ENCODE results near the gene UNC119B. TPM values are rescaled to one million over a fixed set of nuclear protein-coding genes. Genes with fewer than 3 reads are reported as not detected.

Gene UNC119B
- total and polyA plus RNA-seq, 2 of the 4 experiments (the other 2 are of a cell fraction): 8.4 to 21.6 TPM

GRCh38 chr12:120696626-120697025 lies 13.6 kb upstream of the UNC119B start:
- Histone ChIP-seq H4K8ac (ENCODE audit: low read depth in 2 of 2, low read length in 2 of 2) (no peak overlapping the region), H4K20me1 (ENCODE audit: insufficient read depth, low read length) (peaks cover 38% of the 10 kb centered on the region), H2BK5ac (ENCODE audit: low read depth, low read length, poor library complexity, severe bottlenecking) (no peak overlapping the region), H3K4me3 (ENCODE audit: insufficient read depth, low read depth, low read length) (no peak overlapping the region), H3K27ac (ENCODE audit: insufficient read depth, low read length) (no peak overlapping the region), H2BK15ac (ENCODE audit: low read depth, low read length) (no peak overlapping the region), H2BK20ac (ENCODE audit: low read depth, low read length) (no peak overlapping the region), H2AK9ac (replicated peaks; ENCODE audit: low read depth, low read length, poor library complexity) (no peak overlapping the region), H3K27me3 (ENCODE audit: control insufficient read depth, insufficient read depth, low read length) (no peaks in the 10 kb centered on the region), H3K9me3 (ENCODE audit: control insufficient read depth, insufficient read depth, low read length) (no peaks in the 10 kb centered on the region), H3K23ac (ENCODE audit: low read depth, low read length) (no peak overlapping the region), H3K14ac (replicated peaks; ENCODE audit: low read depth, low read length) (no peak overlapping the region), H2AFZ (replicated peaks; ENCODE audit: low read length, poor library complexity) (no peak overlapping the region), H3K9ac (ENCODE audit: low read depth, low read length) (no peak overlapping the region), H2AK5ac (ENCODE audit: low read depth, low read length) (no peak overlapping the region), H3K79me1 (ENCODE audit: low read depth in 1 of 2, low read length in 2 of 2) (peaks cover 23 to 44% of the 10 kb centered on the region in 2 experiments), H3K4ac (ENCODE audit: low read depth, low read length) (no peak overlapping the region), H4K91ac (ENCODE audit: insufficient read depth, low read depth, low read length) (no peak overlapping the region), H3K9me1 (ENCODE audit: insufficient read depth, low read length) (peaks cover 24% of the 10 kb centered on the region), H3K36me3 (ENCODE audit: control insufficient read depth, insufficient read depth, low read length) (peaks cover 53% of the 10 kb centered on the region), H3K4me1 (ENCODE audit: control insufficient read depth, insufficient read depth, low read length) (peaks cover 3% of the 10 kb centered on the region), H2BK120ac (ENCODE audit: low read depth, low read length) (no peak overlapping the region), H3K56ac (ENCODE audit: extremely low read depth, insufficient read depth, low read length) (no peak overlapping the region), H3K18ac (ENCODE audit: low read depth, low read length) (no peak overlapping the region), H4K5ac (ENCODE audit: low read depth, low read length) (no peak overlapping the region), H3K4me2 (ENCODE audit: low read depth, low read length) (no peak overlapping the region)
- no TSS peak for BruUV-seq (replicated peaks)
- CTCF ChIA-PET: no interaction called here
- POLR2A ChIA-PET (ENCODE audit: unreplicated experiment): no interaction called here
- 83% methylated on average over 2 of the region's 6 CpGs; no CpG with 5 or more reads in 1 of the 2 experiments for WGBS, 2 experiments (ENCODE audit: extremely low coverage in 2 of 2, insufficient read length in 1 of 2)
- TF ChIP-seq SMC3 (IDR thresholded peaks at IDR 0.05; ENCODE audit: low read depth, low read length) (no peak), POLR2A (IDR thresholded peaks at IDR 0.05; ENCODE audit: low read depth, low read length) (no peak), BHLHE40 (IDR thresholded peaks at IDR 0.05; ENCODE audit: low read depth, low read length) (no peak), CTCF (conservative IDR thresholded peaks at IDR 0.05; ENCODE audit: low read depth, low read length) (no peak), RAD21 (IDR thresholded peaks at IDR 0.05; ENCODE audit: low read length) (no peak), MAZ (IDR thresholded peaks at IDR 0.05; ENCODE audit: borderline replicate concordance, low read depth, low read length) (no peak), NFE2L2 (IDR thresholded peaks at IDR 0.05; ENCODE audit: low read depth, low read length) (no peak), FOS (IDR thresholded peaks at IDR 0.05; ENCODE audit: low read depth, low read length) (no peak), CHD1 (IDR thresholded peaks at IDR 0.05; ENCODE audit: low read depth, low read length) (no peak), MXI1 (IDR thresholded peaks at IDR 0.05; ENCODE audit: borderline replicate concordance, low read depth, low read length) (no peak), CEBPB (IDR thresholded peaks at IDR 0.05; ENCODE audit: low read depth, low read length) (no peak), USF2 (IDR thresholded peaks at IDR 0.05; ENCODE audit: low read depth, low read length) (no peak), MAFK (IDR thresholded peaks at IDR 0.05; ENCODE audit: low read depth, low read length) (no peak), RFX5 (IDR thresholded peaks at IDR 0.05; ENCODE audit: low read depth, low read length) (no peak)
- dilution Hi-C loops (cut with HindIII; ENCODE audit: low sequenced_read_pairs, unreplicated experiment) (no loop called here), in situ Hi-C loops (cut with MboI; ENCODE audit: low sequenced_read_pairs) (no loop called here), intact Hi-C loops (cut with micrococcal nuclease) (no loop called here)
- ATAC-seq (ENCODE audit: low read depth): no peak
- no peak for DNase-seq

Data from IMR-90 (cell line).